ENCODE data around the gene PIK3C2B.
"Not testable (repeated sequence)": the region's sequence is repeated elsewhere in the genome, so short reads cannot be mapped to it uniquely, and the experiment has no call there.

Gene PIK3C2B, protein sequence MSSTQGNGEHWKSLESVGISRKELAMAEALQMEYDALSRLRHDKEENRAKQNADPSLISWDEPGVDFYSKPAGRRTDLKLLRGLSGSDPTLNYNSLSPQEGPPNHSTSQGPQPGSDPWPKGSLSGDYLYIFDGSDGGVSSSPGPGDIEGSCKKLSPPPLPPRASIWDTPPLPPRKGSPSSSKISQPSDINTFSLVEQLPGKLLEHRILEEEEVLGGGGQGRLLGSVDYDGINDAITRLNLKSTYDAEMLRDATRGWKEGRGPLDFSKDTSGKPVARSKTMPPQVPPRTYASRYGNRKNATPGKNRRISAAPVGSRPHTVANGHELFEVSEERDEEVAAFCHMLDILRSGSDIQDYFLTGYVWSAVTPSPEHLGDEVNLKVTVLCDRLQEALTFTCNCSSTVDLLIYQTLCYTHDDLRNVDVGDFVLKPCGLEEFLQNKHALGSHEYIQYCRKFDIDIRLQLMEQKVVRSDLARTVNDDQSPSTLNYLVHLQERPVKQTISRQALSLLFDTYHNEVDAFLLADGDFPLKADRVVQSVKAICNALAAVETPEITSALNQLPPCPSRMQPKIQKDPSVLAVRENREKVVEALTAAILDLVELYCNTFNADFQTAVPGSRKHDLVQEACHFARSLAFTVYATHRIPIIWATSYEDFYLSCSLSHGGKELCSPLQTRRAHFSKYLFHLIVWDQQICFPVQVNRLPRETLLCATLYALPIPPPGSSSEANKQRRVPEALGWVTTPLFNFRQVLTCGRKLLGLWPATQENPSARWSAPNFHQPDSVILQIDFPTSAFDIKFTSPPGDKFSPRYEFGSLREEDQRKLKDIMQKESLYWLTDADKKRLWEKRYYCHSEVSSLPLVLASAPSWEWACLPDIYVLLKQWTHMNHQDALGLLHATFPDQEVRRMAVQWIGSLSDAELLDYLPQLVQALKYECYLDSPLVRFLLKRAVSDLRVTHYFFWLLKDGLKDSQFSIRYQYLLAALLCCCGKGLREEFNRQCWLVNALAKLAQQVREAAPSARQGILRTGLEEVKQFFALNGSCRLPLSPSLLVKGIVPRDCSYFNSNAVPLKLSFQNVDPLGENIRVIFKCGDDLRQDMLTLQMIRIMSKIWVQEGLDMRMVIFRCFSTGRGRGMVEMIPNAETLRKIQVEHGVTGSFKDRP (N-terminal part only)
- total RNA-seq: 30.1 to 55.9 (median 47.5) reads per million in 4 experiments

DNA sequence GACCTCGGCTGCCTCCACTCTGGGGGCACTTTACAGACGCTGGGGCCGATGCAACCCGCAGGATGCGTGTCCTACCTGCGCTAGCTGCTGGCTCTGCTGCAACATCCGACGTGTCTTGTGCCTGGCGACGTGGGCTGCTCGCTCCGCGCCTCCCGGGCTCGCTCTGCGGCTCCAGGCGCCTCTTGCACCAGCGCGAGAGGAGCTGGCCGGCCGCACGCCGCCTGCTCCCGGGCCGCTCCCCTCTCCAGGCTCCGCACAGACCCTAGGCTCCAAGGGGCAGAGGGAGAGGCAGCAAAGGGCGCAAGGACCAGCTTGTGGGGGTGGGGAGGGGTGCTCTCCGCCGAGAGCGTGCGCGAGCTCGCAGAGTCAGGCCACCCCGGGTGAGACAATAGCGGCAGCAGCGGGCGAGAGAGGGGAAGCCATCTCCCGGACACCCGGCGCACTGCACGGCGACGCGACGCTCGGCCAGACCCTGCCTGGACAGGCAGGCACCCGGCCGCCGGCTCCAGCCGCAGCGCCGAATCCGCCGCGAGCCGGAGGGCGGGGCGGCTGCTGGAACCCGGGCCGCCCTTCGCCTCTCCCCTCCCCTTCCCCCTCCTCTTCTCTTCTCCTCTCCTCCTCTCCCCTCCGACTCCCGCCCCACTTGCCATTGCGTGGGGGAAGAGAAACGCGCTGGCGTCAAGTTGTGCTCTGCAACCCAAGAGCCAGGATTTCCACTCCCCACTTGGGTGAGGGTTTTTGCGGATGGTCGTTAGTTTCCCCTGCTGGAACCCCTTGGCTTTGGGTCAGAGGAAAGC, at the start of gene PIK3C2B:
Gene PIK3C2B (minus strand): TSS at position 525 of the 797 bp plus-strand sequence. CDS start 25,003 bp downstream, outside the sequence.
- peak; percentile 53 for DNase-seq

DNA sequence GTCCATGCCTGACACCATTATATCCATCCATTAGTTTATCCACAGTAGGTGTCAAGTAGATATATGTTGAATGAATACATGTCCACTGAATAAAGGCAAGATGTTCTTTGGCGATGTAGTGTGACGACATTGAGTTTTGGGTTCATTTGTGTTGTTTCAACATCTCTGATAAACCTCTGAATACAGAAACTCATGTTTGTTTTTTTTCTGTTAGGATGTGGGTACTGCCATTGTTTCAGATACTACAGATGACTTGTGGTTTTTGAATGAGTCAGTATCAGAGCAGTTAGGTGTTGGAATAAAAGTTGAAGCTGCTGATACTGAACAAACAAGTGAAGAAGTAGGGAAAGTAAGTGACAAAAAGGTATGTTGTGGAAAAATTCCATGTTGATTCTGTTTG, 49.7 kb upstream of the PIK3C2B start:
- DNase-seq: no peak

DNA sequence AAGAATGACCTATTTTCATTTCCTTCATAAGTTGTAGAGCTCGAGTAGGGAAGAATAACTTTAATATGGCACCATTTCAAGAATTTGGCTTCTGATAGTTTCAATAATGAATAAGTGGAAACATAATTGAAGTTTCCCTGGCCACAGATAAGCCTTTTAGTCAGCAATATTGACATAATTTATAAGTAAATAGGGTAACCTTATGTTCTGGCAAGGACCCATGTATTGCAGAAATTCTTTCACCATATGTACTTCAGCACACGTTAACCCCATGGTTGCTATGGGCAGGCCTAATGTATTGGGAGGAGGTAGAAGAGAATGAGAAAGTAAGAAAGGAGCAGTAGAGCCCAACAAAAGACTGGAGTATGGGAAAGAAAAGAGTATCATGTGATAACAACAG, 47.0 kb upstream of the PIK3C2B start:
- no peak for DNase-seq

DNA sequence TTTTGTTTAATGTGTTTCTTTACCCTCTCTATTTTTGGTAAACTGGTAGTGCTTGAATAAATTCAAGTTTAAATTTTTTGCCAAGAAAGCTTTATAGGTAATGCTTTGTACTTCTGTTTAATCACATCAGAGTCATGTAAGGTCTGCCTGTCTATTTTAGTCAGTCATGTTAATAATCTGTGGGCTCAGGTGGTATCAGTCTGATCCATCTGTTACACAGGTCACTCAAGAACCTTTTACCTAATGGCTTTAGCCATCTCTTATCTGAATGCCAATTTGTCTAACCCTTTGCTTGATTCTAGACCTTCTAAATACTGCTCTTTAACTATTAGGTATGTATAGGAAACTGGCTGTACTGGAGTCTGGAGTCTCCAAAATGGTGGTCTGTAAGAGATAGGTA, 38.2 kb upstream of the PIK3C2B start:
- no peak for DNase-seq

DNA sequence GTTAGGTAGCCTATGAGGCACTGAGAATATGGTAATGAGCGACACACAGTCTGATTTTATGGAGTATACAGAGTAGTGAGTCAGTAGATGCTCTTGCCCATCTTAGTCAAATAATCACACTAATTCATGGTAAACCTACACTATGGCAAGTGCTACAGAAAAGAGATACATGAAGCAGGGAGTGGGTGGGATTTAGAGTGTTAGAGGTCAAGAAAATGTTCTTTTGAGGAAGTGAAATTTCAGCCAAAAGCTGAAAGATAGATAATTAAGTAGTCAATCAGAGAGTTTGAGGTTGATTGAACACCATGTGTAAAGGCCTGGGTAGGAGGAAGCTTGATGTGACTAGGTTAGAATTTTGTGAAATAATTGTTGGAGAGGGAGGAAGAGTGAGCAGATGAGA, 36.3 kb upstream of the PIK3C2B start:
- DNase-seq: no peak

DNA sequence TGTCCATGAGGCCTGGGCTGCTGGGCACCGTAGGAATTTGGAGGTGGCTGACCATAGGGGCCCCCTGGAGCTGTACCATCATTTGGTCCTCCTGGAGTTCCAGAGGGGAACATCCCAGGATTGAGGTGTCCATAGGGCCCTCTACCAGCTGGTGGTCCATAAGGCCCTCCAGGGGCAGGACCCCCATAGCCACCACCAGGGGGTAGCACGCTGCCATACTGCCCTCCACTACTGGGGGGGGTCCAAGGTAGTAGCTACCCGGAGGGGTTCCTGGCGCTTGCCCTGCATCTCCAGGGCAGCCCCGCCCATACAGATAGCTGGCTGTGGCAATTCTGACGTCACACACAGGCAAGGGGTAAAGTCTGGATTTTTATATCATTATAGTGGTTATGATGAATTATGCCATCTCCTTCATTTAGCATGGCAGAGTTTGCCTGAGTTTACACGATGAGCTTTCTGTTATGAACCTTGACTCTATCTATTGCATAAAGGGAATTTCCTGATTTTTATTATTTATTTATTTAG, 34.8 kb upstream of the PIK3C2B start:
- DNase-seq: no peak

DNA sequence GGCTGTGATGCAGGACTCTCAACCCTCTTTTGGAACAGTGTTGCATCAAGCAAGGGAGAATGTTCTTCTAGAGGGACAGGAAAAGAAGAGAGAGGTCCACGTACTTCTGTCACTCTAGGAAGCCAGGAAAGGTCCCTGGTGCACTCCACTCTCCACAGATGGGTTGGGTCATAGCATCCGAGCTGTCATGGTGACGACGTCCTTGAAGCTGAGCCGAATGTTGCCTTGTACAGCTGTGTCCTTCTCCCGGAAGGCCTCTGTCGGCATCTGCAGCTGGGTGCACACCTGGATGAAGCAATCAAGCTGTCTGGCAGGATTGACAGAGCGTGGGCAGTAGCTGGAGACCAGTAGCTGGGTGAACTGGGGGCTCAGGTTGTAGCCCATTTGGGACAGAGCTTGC, 34.1 kb upstream of the PIK3C2B start:
- DNase-seq: no peak

DNA sequence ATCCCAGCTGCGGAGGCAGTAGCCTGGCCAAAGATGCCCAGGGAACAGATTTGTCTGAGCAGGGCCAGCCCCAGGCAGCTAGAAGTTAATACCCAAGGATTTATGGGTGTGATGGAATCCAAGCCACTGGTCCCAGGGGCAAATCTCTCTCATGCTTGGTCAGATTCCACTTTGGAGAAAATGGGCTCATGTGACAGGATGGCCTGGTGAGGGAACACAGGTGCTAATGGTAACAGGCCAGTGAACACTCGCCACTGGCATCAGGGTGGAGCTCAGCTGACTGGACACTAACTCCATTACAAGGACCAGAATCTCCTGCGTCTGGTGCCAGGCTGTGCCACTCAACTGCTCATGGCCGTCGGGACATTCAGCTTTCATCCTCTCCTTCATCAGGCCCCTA, 33.6 kb upstream of the PIK3C2B start:
- DNase-seq: no peak

DNA sequence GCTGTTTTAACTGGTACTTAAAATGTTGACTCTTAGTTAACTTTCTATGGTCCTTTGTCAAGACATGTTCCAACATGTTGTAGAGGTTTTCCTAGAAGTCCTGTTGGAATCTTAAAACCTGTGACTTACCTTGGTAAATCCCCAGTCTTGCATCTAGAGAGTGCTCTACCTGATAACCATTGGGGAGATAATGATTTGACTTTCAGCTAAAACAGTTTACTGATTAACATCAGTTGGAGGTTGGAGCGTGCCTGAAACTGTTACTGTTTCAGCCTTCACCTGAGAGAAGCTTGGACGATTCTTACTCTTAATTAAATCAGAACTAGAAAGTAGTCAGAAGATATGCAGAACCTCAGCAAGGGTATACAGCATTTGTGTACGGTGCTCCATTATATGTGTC, 30.4 kb upstream of the PIK3C2B start:
- no peak for DNase-seq

DNA sequence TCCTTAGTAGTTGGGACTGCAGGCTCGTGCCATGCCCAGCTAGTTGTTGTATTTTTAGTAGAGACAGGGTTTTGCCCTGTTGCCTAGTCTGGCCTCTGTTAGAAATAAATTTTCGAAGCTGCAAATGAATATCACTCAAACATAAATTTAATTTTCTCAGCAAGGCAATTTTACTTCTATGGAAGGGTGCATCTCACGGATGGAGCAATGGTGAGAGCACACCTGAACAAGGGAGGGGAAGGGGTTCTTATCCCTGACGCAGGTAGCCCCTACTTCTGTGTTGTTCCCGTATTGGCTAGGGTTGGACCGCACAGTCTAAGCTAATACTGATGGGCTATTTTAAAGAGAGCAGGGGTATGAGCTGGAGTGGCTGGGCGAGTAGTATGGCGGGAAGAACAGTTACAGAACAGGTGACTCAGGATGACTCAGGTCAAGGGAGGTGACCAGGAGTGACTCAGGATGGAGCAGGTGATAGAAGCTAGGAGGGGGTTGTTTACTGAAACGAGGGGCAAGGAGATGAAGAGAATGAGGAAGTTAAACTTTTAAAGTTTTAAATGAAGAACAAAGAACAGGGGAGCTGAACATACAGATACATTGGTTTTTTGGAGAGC, 29.1 kb upstream of the PIK3C2B start:
- DNase-seq: no peak

DNA sequence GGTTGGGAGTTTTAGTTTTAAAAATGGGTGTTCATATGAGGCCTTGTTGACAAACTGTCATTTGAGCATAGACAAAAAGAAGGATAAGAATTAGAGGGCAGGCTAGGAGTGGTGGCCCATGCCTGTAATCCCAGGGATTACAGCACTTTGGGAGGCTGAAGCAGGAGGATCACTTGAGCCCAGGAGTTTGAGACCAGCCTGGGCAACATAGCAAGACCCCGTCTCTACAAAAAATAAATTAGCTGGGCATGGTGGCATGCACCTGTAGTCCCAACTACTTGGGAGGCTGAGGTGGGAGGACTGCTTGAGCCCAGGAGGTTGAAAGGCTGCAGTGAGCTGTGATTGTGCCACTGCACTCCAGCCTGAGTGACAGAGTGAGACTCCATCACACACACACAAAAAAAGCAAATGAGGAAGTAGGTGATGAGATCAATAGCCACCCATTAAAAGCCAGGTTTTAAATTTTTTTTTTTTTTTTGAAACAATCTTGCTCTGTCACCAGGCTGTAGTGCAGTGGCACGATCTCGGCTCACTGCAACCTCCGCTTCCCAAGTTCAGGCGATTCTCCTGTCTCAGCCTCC, 27.4 kb upstream of the PIK3C2B start:
- DNase-seq: not testable (repeated sequence)

DNA sequence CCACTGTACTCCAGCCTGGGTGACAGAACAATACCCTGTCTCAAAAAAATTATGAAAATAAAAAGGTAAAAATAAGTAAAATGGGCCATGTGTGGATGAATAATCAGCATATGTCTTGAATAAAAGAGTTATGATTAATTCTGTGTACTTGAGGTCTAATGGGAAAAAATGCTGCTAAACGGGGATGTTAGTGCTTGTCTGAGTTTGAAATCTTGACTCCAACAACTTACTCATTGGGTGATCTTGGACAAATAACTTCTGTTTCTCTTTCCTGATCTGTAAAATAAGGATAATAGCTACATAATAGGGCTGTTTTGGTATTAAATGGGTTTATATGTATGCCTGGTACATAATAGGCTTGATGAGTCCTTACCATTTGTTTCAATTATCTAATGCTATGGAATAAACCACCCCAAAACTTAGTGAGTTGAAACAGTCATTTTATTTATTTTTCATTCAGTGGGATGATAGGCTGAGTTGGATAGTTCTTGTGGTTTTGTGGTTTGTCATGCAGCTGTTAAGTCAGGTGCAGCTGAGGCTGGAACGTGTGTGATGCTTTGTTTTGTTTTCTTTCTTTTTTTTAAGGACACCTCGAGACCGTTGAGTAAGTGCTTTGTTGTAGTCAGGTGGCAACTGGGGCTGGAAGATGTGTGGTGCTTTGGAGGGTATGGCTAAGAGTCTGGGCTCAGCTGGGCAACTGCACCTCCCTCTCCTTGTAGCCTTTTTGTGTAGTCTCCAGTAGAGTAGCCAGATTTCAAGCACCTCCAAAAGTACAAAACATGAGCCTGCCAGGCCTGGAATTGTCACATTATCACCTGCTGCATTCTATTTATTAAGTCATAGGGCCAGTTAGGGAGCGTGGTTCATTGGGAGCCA, 26.5 kb upstream of the PIK3C2B start:
- peak; percentile 29 for DNase-seq

DNA sequence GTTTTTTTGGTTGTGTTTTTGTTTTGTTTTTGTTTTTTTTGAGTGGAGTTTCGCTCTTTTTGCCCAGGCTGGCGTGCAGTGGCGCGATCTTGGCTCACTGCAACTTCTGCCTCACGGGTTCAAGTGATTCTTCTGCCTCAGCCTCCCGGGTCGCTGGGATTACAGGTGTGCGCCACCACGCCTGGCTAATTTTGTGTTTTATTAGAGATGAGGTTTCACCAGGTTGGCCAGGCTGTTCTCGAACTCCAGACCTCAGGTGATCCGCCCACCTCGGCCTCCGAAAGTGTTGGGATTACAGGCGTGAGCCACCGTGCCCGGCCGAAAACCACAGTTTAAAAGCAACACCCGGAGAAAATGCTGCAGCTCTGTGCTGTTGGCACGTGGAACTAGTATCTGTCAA, 22.8 kb upstream of the PIK3C2B start:
- DNase-seq: not testable (repeated sequence)

DNA sequence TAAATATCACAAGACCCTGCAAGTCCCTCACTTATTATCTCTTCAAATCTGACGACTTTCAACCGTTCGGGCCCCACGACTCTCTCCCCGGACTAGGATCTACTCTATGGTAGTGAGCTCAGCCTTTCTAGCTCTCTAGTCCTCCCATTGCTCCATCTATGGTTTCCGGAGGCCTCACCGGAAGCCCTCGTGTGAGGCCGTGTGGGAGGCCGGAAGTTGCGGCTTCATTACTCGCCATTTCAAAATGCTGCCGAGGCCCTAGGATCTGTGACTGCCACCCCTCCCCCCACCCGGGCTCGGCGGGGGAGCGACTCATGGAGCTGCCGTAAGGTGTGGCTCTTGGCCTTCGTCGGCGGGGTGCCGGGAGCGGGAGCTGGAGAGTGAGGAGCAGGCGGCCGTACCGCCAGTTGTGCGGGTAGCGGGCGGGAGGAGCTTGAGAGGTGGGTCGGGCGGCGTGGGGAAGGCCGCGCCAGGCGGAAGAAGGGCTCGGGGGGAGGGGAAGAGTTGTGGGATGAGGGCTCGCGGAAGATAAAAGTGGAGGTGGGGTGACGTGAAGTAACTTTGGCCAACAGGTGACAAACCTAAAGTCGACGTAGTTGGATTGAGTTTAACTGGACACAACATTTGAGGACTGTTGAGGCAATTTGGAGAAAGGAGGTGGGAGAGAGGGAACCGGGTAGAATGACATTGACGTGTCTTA, 21.7 kb upstream of the PIK3C2B start, which contains the start of gene MDM4:
Gene MDM4 (plus strand): TSS at position 227 of the 700 bp plus-strand sequence. CDS start 9,113 bp downstream, outside the sequence.
- peak; percentile 77 for DNase-seq

DNA sequence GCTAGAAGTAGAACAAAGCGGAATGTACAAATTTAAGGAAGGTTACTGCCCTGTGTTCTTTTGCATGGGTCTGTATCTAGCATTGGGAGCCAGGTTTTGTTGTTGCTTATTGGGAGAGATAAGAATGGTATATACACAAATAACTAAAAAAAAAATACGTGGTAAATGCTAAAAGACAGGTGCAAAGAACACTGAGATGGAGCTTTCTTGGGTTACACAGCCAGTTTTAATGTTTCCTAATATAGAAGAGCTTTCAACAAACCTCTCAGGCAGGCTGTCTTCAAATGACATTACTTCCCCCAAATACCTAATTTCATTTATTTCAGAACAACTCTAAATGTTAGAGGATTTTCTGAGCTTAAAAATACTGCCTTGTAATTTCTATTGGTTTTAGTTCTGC, 20.2 kb upstream of the PIK3C2B start:
- no peak for DNase-seq

DNA sequence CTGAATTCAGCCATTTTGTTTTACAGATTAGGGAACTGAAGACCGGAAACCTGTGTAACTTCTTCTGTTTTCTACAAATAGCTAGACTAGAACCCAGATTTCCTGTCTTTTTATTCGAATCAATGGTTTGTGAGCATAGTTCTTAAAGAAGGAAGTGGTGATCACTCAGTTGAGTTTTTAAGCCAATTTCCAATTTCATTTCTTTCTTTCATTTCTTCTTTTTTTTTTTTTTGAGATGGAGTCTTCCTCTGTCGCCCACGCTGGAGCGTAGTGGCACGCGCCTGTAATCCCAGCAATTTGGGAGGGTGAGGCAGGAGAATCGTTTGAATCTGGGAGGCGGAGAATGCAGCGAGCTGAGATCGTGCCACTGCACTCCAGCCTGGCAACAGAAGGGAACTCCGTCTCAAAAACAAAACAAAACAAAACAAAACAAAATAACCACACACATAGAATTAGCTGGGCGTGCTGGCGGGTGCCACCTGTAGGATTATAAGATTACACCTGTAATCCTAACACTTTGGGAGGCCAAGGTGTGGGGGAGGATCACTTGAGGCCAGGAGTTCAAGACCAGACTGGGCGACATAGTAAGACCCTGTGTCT, 18.6 kb upstream of the PIK3C2B start:
- DNase-seq: peak; percentile 34

DNA sequence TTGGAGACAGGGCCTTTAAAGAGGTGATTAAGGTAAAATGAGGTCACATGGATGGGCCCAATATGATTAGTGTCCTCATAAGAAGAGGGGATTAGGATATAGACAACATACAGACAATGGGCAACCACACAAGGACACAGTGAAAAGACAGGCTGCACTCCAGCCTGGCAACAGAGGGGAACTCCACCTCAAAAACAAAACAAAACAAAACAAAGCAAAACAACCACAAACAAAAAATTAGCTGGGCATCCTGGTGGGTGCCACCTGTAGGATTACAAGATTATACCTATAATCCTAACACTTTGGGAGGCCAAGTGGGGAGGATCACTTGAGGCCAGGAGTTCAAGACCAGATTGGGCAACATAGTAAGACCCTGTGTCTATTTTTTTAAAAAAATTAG, 16.8 kb upstream of the PIK3C2B start:
- DNase-seq: no peak

DNA sequence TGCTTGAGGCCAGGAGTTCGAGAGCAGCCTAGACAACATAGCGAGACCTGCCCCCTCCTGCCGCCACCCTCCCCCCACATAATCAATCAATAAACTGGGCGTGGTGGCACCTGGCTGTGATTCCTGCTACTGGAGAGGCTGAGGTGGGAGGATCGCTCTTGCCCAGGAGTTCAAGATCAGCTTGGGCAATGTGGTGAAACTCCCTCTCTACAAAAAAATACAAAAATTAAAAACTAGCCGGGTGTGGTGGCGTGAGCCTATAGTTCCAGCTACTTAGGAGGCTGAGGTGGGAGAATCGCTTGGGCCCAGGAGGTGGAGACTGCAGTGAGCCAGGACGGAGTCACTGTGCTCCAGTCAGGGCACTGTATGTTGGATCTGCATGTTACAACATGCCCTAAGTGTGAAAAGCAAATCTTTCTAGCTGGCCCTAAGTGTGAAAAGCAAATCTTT, 14.6 kb upstream of the PIK3C2B start:
- no peak for DNase-seq
